Cerebellar cortex (tissue), 1 donor: ENCODE results near the gene WSB2.
"Not testable (repeated sequence)": the region's sequence is repeated elsewhere in the genome, so short reads cannot be mapped to it uniquely, and the experiment has no call there.

ENCODE experiments used
- DNase-seq: peaks from one replicate; pipeline ENCODE4 v3.0.0-alpha.2; 2015; ENCODE audit warnings: low spot score

The WSB2 gene

DNA sequence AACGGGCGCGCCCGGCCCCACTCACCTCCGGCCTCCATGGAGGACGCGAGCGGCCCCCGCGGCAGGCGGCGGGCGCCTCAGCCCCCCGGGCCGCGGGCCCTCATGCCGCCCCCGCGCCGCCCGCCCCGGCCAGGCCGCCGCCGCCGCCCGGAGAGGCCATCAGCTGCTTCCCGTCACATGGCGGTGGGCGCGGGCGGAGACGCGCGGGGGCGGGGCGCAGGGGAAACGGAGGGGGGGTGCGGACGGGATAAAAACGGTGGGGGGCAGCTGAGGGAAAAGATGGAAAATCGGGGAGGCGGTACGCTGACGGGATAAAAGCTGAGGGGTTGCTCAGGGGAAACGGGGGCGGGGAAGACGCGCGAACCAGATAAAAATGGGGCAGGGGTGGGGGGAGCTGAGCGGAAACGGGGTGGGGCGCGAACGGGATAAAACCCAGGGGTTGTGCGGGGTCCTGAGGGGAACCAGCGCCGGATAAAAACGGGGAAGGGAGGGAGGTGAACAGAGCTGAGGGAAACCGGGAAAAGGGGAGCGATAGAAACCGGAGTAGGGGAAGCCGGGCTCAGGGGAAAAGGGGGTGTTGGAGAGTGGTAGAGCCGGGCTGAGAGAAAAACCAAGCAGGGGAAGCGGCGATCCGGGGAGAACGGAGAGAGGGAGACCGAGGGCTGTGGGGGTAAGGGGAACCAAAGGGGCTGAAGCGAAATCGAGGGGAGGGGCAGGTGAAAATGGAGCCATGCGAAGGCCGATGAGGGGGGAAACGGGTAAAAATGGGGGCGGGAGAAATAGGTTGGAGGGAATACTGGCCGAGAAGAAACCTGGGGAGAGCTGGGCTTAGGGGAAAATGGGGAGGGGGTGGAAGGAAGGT is at the start of gene WSB2:
Gene WSB2, minus strand, starts transcription at position 169 of the 862 bp plus-strand sequence. Its CDS starts 131 bp downstream, at position 38.
- DNase-seq = peak; percentile 52

- DNase-seq = no peak
Measured at GRCh38 chr12:118109088-118109487, 48.1 kb upstream of the WSB2 start.

DNA sequence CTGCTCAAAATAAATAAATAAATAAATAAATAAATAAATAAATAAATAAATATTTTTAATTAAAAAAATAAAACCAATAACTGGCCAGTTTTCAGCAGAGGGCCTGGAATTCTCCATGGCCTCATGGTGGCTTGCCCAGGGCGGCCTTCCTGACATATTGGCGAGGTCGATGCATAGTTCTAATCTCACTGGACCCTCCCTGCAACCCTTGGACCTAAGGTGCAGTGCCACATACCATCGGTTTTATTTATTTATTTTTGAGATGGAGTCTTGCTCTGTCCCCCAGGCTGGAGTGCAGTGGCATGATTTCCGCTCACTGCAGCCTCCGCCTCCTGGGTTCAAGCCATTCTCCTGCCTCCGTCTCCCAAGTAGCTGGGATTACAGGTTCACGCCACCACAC is 46.7 kb upstream of the WSB2 start:
- no peak for DNase-seq

DNA sequence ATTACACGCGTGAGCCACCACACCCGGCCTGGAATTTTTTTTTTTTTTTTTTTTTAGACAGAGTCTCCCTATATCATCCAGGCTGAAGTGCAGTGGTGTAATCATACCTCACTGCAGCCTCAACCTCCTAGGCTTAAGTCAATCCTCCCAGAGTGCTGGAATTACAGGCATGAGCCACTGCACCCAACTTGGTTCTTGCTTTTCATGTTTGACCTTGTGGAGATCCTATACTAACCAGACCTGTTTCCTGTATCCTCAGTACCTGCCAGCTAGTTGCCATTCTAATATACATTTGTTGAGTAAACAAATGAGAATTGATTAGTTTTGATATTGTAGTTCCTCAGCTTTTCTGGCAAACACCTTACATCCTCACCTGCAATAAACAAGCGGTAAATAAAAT is 46.0 kb upstream of the WSB2 start:
- no peak for DNase-seq

GRCh38 chr12:118103601-118104382 is 42.8 kb upstream of the WSB2 start, which contains the start of gene VSIG10:
Gene VSIG10, minus strand, starts transcription at chr12:118104011. Its CDS starts 340 bp downstream, at chr12:118103671.
- peak; percentile 37 for DNase-seq

DNA sequence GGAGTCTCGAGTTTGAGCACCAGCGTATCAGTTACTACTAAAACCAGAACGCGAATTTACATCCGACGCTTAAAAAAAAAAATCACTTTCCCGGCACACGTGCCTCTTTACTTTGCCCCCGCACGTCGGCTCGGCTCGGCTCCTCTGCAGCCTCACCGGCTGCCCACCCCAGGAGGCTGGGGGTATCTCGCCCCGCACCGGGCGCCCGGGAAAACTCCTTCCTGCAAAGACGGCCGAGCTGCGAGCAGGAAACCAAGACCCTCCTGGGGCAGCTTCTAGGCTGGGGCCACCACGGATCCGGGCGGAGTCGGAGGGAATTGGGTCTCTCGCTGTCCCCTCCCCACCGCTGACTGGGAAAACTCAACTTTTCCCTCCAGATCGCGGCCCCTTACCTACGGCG is 42.2 kb upstream of the WSB2 start:
- peak; percentile 8 for DNase-seq

DNA sequence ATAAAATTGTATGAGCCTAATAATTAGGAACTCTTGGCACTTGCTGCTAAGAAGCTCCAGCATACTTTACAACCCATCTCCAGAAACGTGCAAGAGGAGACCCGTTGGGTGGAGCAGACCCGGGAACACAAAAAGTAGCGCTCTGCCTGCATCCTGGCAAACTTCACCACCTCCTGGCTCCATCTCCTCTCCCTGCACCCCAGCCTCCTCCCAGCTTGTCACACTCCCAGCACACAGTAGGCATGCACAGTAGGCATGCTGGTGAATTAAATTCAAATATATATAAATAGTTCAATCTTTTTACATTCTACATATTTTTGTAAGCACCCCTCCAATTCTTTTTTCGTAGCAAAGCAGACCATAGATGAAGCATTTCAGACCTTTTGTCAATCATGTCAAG is 41.6 kb upstream of the WSB2 start:
- DNase-seq = no peak

GRCh38 chr12:118102070-118102469 is 41.1 kb upstream of the WSB2 start:
- DNase-seq = no peak

DNA sequence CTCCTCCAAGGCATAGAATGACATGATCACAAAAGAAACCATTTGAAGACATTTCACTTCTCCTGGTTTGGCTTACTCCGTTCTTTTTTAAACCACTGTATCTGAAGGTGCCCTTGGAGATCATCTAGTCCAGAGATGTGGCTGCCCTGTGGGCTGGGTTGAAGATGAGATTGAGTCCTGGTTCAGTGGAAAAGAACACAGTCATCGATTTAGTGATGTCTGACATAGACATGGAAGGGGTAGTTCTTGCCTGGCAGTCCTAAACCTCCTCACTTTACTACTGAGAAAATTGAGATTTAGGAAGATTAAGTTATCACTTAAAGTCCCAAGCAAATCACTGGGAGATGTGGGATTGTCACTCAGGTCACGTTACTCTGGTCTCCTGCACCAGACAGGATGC is 40.1 kb upstream of the WSB2 start:
- no peak for DNase-seq

GRCh38 chr12:118098911-118099671 is 38.1 kb upstream of the WSB2 start:
- DNase-seq = no peak

- DNase-seq = no peak
Measured at GRCh38 chr12:118098401-118098800, 37.4 kb upstream of the WSB2 start.

DNA sequence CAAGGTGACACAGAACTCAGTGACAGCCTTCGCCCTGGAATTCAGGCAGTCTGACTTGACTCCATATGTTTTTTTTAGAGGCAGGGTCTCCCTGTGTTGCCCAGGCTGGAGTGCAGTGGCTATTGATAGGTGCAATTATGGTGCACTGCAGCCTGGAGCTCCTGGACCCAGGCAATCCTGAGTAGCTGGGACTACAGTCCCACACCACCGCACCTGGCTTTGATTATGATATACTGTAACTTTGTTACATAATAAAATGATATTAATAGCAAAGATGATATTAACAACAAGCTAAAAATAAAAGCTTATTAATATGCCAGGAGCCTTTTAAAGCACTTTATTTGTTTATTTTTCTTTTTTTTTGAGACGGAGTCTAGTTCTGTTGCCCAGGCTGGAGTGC is 33.1 kb upstream of the WSB2 start:
- DNase-seq = no peak

GRCh38 chr12:118089782-118090181 is 28.8 kb upstream of the WSB2 start:
- DNase-seq = no peak

DNA sequence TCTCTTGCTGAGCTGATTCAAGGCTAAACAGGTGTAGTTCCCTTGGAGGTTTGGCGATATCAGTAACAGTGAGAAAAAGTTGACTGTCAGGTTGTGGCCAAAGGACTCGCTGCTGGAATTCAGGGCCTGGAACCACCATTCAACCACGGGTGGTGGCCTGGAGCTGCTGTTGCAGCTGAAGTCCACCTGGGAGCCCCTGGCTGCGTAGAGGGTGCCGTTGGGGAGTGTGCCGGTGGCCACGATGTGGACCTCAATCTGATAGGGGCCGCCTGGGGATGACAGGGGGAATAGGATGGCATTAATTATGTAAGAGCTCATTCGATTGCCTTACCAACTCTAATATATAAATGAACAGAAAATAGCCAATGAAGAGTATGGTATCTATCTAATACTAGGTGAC is 21.2 kb upstream of the WSB2 start:
- DNase-seq = no peak

DNA sequence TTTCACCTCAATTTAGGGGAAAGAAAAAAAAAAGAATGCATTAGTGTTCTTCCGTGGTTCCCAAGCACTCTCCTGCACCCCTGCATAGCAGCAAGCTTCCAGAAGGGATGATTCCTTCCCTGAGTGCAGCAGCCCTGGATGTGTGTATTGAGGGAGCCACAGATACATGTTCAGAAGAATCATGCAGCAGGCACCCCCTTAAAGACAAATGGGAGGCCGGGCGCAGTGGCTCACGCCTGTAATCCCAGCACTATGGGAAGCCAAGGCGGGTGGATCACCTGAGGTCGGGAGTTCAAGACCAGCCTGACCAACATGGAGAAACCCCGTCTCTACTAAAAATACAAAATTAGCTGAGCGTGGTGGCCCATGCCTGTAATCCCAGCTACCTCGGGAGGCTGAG is 20.5 kb upstream of the WSB2 start:
- DNase-seq = not testable (repeated sequence)

DNA sequence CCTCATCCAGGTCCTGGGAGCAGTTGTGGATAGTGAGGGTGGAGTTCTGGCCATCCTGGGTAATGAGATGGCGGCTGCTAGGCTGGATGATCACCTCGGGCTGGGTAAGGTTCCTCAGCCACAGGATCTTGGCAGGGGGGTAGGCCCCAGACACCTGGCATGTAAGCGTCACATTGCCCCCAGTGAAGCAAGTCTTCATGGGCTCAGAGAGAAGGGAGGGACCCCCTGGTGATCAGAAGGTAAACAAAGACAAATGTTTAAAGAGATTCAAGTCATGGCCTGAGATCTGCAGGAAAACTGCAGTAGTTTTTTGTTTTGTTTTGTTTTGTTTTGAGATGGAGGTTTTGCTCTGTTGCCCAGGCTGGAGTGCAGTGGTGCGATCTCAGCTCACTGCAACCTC is 12.8 kb upstream of the WSB2 start:
- DNase-seq = no peak

DNA sequence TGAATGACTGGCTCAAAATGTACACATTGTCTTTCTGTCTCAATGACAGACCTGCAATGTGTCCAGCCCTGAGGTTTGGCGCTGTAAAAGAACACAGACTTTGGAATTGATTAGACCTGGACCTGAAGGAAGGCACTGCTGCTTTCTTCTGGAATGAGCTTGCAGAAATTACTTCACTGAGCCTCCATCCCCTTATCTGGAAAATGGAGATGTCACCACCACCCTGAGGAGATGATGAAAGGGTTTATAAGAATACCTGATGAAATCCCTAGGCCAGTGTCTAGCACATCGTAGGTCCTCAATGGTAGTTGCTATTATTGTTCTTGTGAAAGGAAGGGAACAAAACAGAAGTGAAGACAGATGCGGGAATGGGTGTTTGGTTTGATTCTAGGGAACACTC is 9.7 kb upstream of the WSB2 start:
- no peak for DNase-seq

DNA sequence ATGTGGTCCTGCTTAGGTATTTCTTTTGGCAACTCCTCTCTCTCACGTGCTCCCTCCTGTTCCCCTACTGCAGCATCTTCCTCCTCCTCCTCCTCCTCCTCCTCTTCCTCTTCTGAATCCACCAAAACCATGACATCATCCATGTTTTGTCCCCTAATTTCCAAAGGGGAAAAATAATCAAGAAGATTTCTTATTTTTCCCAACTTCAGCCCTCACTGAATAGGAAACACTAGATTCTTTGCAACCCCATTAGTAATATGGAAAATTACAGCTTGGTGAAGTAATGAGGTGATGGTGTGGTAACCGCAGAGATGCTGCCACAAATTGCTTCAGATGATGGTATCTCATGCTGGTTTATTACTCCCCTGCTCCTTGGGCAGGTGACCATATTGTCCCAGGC is 7.5 kb upstream of the WSB2 start:
- no peak for DNase-seq

DNA sequence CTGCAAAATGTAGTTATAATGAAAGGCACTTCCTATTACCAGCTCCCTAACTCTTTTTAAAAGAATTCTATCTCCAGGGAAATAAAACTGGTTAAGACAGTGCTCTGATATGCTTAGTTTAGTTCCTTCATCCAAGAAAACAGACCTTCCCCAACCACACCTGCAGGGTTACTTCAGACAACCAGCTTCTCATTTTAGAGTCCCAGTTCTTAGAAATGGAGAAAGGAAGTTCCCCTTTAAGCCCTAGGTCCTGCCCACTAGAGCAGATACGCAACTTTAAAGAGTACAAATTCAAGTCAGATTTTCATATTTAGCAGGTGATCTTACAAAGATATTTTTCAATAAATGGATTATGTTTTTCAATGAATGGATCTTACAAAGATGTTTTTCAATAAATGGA is 4.4 kb upstream of the WSB2 start:
- no peak for DNase-seq

- no peak for DNase-seq
Measured at GRCh38 chr12:118064608-118065007, 3.6 kb upstream of the WSB2 start.

DNA sequence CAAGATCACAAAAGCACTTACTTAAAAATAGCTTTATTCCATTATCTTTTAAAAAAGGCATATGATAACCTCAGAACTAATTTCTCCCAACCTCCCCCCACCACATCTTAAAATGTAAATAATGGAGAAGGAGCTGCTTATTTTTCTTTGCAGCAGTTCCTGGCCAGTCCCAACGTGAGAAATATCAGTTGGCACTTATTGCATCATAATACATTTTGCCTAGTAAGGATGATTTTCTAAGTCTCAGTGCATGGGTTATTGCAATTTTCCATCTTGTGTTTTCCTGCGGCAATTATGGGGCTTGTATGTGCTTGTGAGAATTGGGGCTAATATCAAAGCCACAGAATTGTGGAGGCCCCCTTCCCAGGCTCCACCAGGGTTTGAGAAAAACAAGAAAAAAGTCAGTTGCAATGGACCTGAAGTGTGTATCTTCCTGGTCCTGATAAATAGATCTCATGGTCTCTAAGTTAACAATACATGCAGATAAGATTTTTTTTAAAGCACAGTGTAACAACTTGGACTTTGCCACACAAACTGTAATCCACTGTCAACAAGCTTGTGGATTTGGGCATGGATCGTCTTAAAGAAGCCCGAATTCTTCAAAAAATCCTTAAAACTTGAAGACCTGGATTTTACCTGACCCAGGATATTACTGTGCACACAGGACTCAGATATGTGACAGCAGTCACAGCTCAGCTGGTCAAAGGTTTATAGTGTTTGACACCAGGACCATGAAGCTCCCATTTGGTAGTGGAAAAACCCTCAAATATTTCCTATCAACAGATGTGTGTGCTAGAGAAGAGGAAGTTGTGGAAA is 2.8 kb upstream of the WSB2 start:
- no peak for DNase-seq
